Panc1 (cell line): ENCODE data around the gene GRIK4. TPM values are rescaled to one million over a fixed set of nuclear protein-coding genes. Genes with fewer than 3 reads are reported as not detected.

ENCODE experiments used
- ATAC-seq: fragments of 200-7000 bp; cut with Tn5 transposase; 2 replicates; pipeline ENCODE4 v1.9.1; 2020; ENCODE audit warnings: mild to moderate bottlenecking, moderate library complexity
- BruUV-seq: library from RNA; stranded (reverse); fragments of 400-500 nt; replicated peaks from 2 replicates; lab custom pipeline; 2021; lab: Mats Ljungman, UMichigan
- CTCF ChIA-PET: fragments of 300-600 bp; sonication (Branson Sonifier 250); formaldehyde crosslinking; loops from one replicate; lab custom pipeline; 2022; ENCODE audit warnings: antibody characterized with exemption; lab: Charles Lee
- POLR2A ChIA-PET: fragments of 300-600 bp; sonication (Branson Sonifier 250); formaldehyde crosslinking; loops from one replicate; lab custom pipeline; 2022; ENCODE audit warnings: antibody characterized with exemption; lab: Charles Lee
- DNase-seq: peaks from one replicate; pipeline ENCODE4 v3.0.0-alpha.2; 2010; ENCODE audit warnings: low read depth, low spot score
- H3K27ac ChIP-seq: 2 replicates; pipeline ENCODE4 v1.5.1; 2011; ENCODE audit warnings: mild to moderate bottlenecking, low read length, inconsistent platforms
- H3K27me3 ChIP-seq: fragments of 200-500 bp; sonication (Bioruptor generic); 2 replicates; pipeline ENCODE4 v1.6.0; 2014; ENCODE audit warnings: low read length, inconsistent platforms; ENCODE audit not compliant: control insufficient read depth, insufficient read depth
- H3K36me3 ChIP-seq: fragments of 200-500 bp; sonication (Bioruptor generic); 2 replicates; pipeline ENCODE4 v1.5.1; 2014; ENCODE audit warnings: inconsistent platforms, mild to moderate bottlenecking, low read length, moderate library complexity; ENCODE audit not compliant: control insufficient read depth, insufficient read depth
- H3K4me1 ChIP-seq: 2 replicates; pipeline ENCODE4 v1.5.1; 2011; ENCODE audit warnings: inconsistent platforms, mild to moderate bottlenecking, low read length, moderate library complexity; ENCODE audit not compliant: control insufficient read depth, insufficient read depth
- H3K4me3 ChIP-seq, 2 experiments: 2 replicates each; pipeline ENCODE4 v1.5.1; 2011 to 2012; ENCODE audit warnings: low read depth in 2 of 2, low read length in 2 of 2, mild to moderate bottlenecking in 2 of 2, inconsistent platforms in 1 of 2, moderate library complexity in 1 of 2
- H3K9me3 ChIP-seq: fragments of 200-500 bp; sonication (Bioruptor generic); 2 replicates; pipeline ENCODE4 v1.5.1; 2014; ENCODE audit warnings: low read depth, mild to moderate bottlenecking, inconsistent platforms, low read length, moderate library complexity; ENCODE audit not compliant: control insufficient read depth, insufficient read depth
- POLR2AphosphoS5 ChIP-seq: IDR thresholded peaks from 2 replicates; pipeline ENCODE4 v1.6.1; 2012; ENCODE audit warnings: mild to moderate bottlenecking, low read depth, low read length, moderate library complexity
- SIN3A ChIP-seq: IDR thresholded peaks from 2 replicates; pipeline ENCODE4 v1.6.1; 2012; ENCODE audit warnings: low read depth, mild to moderate bottlenecking, low read length, moderate library complexity, borderline replicate concordance; ENCODE audit not compliant: insufficient read depth
- TCF7L2 ChIP-seq: IDR thresholded peaks from 2 replicates; pipeline ENCODE4 v1.6.1; 2011; ENCODE audit warnings: mild to moderate bottlenecking, low read depth, low read length, inconsistent platforms
- in situ Hi-C: cut with HindIII; loops from 2 replicates; pipeline ENCODE4 v1.10.0; 2016; ENCODE audit warnings: low sequenced_read_pairs, low pct_unique_long_range_greater_than_20kb
- intact Hi-C: fragments of 100-400 bp; cut with micrococcal nuclease; formaldehyde crosslinking; loops from one replicate; pipeline ENCODE4 v1.10.0; 2022; ENCODE audit not compliant: unreplicated experiment
- total RNA-seq: library from RNA; stranded (reverse); gene quantifications from one replicate; pipeline ENCODE4 v1.2.1, GENCODE V29; 2021; ENCODE audit not compliant: unreplicated experiment
- TF ChIP-seq, protein P1 (sequence below): fragments of 450-650 bp; IDR thresholded peaks from 2 replicates; pipeline ENCODE4 v1.5.1; 2017; ENCODE audit warnings: mild to moderate bottlenecking
- TF ChIP-seq, protein P2 (sequence below), 2 experiments: IDR thresholded peaks; 2 replicates each; pipeline ENCODE4 v1.6.1; 2011 to 2012; ENCODE audit warnings: low read depth in 2 of 2, control low read depth in 1 of 2, low read length in 1 of 2, mild to moderate bottlenecking in 1 of 2, moderate library complexity in 1 of 2; ENCODE audit not compliant: insufficient read depth in 1 of 2

The GRIK4 gene
- total RNA-seq, 1 experiment from 2014 or later, result 0.62 TPM

DNA sequence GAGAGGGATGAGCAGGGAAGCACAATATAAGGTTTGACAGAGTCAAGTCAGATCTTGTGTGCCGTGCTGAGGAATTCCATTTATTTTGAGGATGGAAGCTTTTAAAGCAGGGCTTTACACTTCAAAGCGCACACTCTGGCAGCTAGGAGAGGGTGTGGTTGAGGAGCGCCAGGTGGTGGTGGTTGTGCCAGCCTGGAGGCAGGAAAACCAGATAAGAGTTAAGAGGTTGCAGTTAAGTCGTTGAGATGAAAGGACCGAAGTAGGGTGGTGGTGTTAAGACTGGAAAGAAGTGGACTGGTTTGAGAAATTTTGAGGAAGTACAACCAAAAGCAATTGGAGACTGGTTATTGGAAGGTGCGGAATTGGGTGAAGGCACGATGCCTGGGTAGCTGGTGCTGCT, 280.8 kb downstream of the GRIK4 start:
- ChIA-PET CTCF (no interaction called here), POLR2A (no interaction called here)
- Histone ChIP-seq H3K27me3 (peaks cover 20% of the 10 kb centered on the region), H3K4me1 (no peaks in the 10 kb centered on the region), H3K27ac (no peak overlapping the region), H3K4me3 (no peak overlapping the region), H3K9me3 (no peaks in the 10 kb centered on the region), H3K36me3 (no peaks in the 10 kb centered on the region)
- in situ Hi-C loops, result no loop called here
- no TSS peak for BruUV-seq
- intact Hi-C loops, result no loop called here
- TF ChIP-seq TCF7L2 (no peak), POLR2AphosphoS5 (no peak), SIN3A (no peak)
- TF ChIP-seq, protein P1, sequence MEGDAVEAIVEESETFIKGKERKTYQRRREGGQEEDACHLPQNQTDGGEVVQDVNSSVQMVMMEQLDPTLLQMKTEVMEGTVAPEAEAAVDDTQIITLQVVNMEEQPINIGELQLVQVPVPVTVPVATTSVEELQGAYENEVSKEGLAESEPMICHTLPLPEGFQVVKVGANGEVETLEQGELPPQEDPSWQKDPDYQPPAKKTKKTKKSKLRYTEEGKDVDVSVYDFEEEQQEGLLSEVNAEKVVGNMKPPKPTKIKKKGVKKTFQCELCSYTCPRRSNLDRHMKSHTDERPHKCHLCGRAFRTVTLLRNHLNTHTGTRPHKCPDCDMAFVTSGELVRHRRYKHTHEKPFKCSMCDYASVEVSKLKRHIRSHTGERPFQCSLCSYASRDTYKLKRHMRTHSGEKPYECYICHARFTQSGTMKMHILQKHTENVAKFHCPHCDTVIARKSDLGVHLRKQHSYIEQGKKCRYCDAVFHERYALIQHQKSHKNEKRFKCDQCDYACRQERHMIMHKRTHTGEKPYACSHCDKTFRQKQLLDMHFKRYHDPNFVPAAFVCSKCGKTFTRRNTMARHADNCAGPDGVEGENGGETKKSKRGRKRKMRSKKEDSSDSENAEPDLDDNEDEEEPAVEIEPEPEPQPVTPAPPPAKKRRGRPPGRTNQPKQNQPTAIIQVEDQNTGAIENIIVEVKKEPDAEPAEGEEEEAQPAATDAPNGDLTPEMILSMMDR, result no peak
- TF ChIP-seq, protein P2, sequence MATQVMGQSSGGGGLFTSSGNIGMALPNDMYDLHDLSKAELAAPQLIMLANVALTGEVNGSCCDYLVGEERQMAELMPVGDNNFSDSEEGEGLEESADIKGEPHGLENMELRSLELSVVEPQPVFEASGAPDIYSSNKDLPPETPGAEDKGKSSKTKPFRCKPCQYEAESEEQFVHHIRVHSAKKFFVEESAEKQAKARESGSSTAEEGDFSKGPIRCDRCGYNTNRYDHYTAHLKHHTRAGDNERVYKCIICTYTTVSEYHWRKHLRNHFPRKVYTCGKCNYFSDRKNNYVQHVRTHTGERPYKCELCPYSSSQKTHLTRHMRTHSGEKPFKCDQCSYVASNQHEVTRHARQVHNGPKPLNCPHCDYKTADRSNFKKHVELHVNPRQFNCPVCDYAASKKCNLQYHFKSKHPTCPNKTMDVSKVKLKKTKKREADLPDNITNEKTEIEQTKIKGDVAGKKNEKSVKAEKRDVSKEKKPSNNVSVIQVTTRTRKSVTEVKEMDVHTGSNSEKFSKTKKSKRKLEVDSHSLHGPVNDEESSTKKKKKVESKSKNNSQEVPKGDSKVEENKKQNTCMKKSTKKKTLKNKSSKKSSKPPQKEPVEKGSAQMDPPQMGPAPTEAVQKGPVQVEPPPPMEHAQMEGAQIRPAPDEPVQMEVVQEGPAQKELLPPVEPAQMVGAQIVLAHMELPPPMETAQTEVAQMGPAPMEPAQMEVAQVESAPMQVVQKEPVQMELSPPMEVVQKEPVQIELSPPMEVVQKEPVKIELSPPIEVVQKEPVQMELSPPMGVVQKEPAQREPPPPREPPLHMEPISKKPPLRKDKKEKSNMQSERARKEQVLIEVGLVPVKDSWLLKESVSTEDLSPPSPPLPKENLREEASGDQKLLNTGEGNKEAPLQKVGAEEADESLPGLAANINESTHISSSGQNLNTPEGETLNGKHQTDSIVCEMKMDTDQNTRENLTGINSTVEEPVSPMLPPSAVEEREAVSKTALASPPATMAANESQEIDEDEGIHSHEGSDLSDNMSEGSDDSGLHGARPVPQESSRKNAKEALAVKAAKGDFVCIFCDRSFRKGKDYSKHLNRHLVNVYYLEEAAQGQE (IDR thresholded peaks at IDR 0.05; ENCODE audit: insufficient read depth in 1 of 2, low read depth in 2 of 2, low read length in 1 of 2), result no peak
- no peak for ATAC-seq
- no peak for DNase-seq

GRCh38 chr11:120793150-120793549, 281.6 kb downstream of the GRIK4 start:
- H3K36me3 ChIP-seq, result no peaks in the 10 kb centered on the region
- POLR2A ChIA-PET, result interaction anchor here (0.5 kb wide), 1 partner anchor 118 kb away, joined by 3 read pairs; no protein-coding TSS in a partner anchor
- TF ChIP-seq, protein P1, result no peak
- TF ChIP-seq POLR2AphosphoS5 (no peak), SIN3A (no peak), TCF7L2 (no peak)
- TF ChIP-seq, protein P2 (IDR thresholded peaks at IDR 0.05; ENCODE audit: insufficient read depth in 1 of 2, low read depth in 2 of 2, low read length in 1 of 2), result no peak
- CTCF ChIA-PET, result no interaction called here
- H3K4me1 ChIP-seq, result no peaks in the 10 kb centered on the region
- in situ Hi-C loops (no loop called here), intact Hi-C loops (no loop called here)
- peaks cover 20% of the 10 kb centered on the region for H3K27me3 ChIP-seq
- no TSS peak for BruUV-seq
- DNase-seq (no peak), ATAC-seq (no peak)
- no peaks in the 10 kb centered on the region for H3K9me3 ChIP-seq
- no peak overlapping the region for H3K4me3 ChIP-seq
- H3K27ac ChIP-seq, result no peak overlapping the region
